ENCODE results near the gene LPCAT4. TPM values are rescaled to one million over a fixed set of nuclear protein-coding genes. Genes with fewer than 3 reads are reported as not detected.

The LPCAT4 gene
- total RNA-seq, 4 donors from 2014 or later = 1.7 to 7.4 (median 4.0) TPM

GRCh38 chr15:34311563-34311962 is 55.4 kb downstream of the LPCAT4 start:
- no peaks in the 10 kb centered on the region for H3K4me1 ChIP-seq
- no peak for DNase-seq
- no peaks in the 10 kb centered on the region for H3K27me3 ChIP-seq
- ATAC-seq = no peak
- H3K27ac ChIP-seq = no peak overlapping the region
- in situ Hi-C loops (cut with MboI; ENCODE audit: low sequenced_read_pairs in 4 of 4) (no loop called here), intact Hi-C loops (cut with DNase I; ENCODE audit: low total_unique reads) (no loop called here)
- H3K4me3 ChIP-seq = no peak overlapping the region
- TF ChIP-seq POLR2A (IDR thresholded peaks at IDR 0.05) (no peak), CTCF (IDR thresholded peaks at IDR 0.05 in 4 of 5, conservative IDR thresholded peaks at IDR 0.05 in 1 of 5) (no peak)
- no peaks in the 10 kb centered on the region for H3K36me3 ChIP-seq
- H3K9me3 ChIP-seq = no peaks in the 10 kb centered on the region

MicroRNAs encoded within 50 kb of the gene (microRNA counts, 767-probe panel; counts per million panel counts)
- 356 to 448 counts per million in 2 donors for microRNA hsa-miR-1233

Small RNAs within 50 kb of the gene (microRNA-seq; reads per million reads assigned to microRNA genes)
- 0 reads per million in 2 donors for gene MIR1233-1 (ENCODE audit: borderline replicate concordance in 2 of 2)

Other genes starting within 250 kb of the LPCAT4 start
- gene KATNBL1, start 157.1 kb downstream of the LPCAT4 start, total RNA-seq = 10 to 100 TPM in 3 of 4 donors, 1 to 10 TPM in 1; 9.2 to 24.9 (median 12.3) TPM
- gene EMC4, start 142.2 kb downstream of the LPCAT4 start, total RNA-seq = 100 to 1,000 TPM; 205 to 230 (median 213) TPM
- gene SLC12A6, start 29.4 kb downstream of the LPCAT4 start, total RNA-seq = 10 to 100 TPM; 17.3 to 25.4 (median 19.5) TPM
- 100 to 1,000 TPM; 142 to 194 (median 170) TPM for gene NOP10, start 24.1 kb downstream of the LPCAT4 start, total RNA-seq
- not detected for gene NUTM1, start 23.9 kb downstream of the LPCAT4 start, total RNA-seq
- gene GOLGA8A, start 70.6 kb upstream of the LPCAT4 start, total RNA-seq = 1 to 10 TPM in 3 of 4 donors, under 1 TPM in 1; 0.85 to 7.0 (median 3.1) TPM
- gene GOLGA8B, start 216.5 kb upstream of the LPCAT4 start, total RNA-seq = 10 to 100 TPM in 2 of 4 donors, 1 to 10 TPM in 2; 2.5 to 55.5 (median 22.9) TPM

All from gastrocnemius medialis (tissue), 4 donors.